Astrocyte (in vitro differentiated cells and primary cell): ENCODE measurements around the gene ALKBH2. TPM values are rescaled to one million over a fixed set of nuclear protein-coding genes. Genes with fewer than 3 reads are reported as not detected.
"Not testable (repeated sequence)": the region's sequence is repeated elsewhere in the genome, so short reads cannot be mapped to it uniquely, and the experiment has no call there.

ENCODE experiments used
- DNase-seq: peaks from one replicate; pipeline ENCODE4 v3.0.0-alpha.2; 2010; ENCODE audit warnings: low read depth
- FAIRE-seq: peaks from 2 replicates; lab custom pipeline; 2011; peaks lifted over from hg19 to GRCh38; lab: Jason Lieb, UNC
- H2AFZ ChIP-seq: 2 replicates; pipeline ENCODE4 v1.6.0; 2012; ENCODE audit warnings: low read depth, low read length, inconsistent platforms
- H3K27ac ChIP-seq: 2 replicates; pipeline ENCODE4 v1.5.1; 2011; ENCODE audit warnings: low read depth, low read length, inconsistent platforms
- H3K27me3 ChIP-seq: 2 replicates; pipeline ENCODE4 v1.6.0; 2011; ENCODE audit warnings: low read length, inconsistent platforms; ENCODE audit not compliant: insufficient read depth
- H3K36me3 ChIP-seq: 2 replicates; pipeline ENCODE4 v1.5.1; 2011; ENCODE audit warnings: low read length, inconsistent platforms; ENCODE audit not compliant: insufficient read depth
- H3K4me1 ChIP-seq: 2 replicates; pipeline ENCODE4 v1.5.1; 2011; ENCODE audit warnings: low read length, inconsistent platforms; ENCODE audit not compliant: insufficient read depth
- H3K4me2 ChIP-seq: 2 replicates; pipeline ENCODE4 v1.6.0; 2012; ENCODE audit warnings: low read length, inconsistent platforms
- H3K4me3 ChIP-seq: 2 replicates; pipeline ENCODE4 v1.5.1; 2011; ENCODE audit warnings: low read depth, mild to moderate bottlenecking, low read length, inconsistent platforms; ENCODE audit not compliant: insufficient read depth
- H3K79me2 ChIP-seq: 2 replicates; pipeline ENCODE4 v1.6.0; 2012; ENCODE audit warnings: mild to moderate bottlenecking, low read length, inconsistent platforms; ENCODE audit not compliant: insufficient read depth
- H3K9ac ChIP-seq: 2 replicates; pipeline ENCODE4 v1.6.0; 2012; ENCODE audit warnings: mild to moderate bottlenecking, low read length, inconsistent platforms
- H3K9me3 ChIP-seq: 2 replicates; pipeline ENCODE4 v1.5.1; 2012; ENCODE audit warnings: low read depth, mild to moderate bottlenecking, low read length, inconsistent platforms; ENCODE audit not compliant: insufficient read depth
- H4K20me1 ChIP-seq: 2 replicates; pipeline ENCODE4 v1.6.0; 2012; ENCODE audit warnings: low read length, inconsistent platforms; ENCODE audit not compliant: insufficient read depth
- H3K27ac Mint-ChIP-seq: one replicate; pipeline ENCODE4 v1.8.0; 2021; ENCODE audit warnings: mild to moderate bottlenecking, mixed read lengths; ENCODE audit not compliant: unreplicated experiment
- H3K27me3 Mint-ChIP-seq: one replicate; pipeline ENCODE4 v1.8.0; 2021; ENCODE audit warnings: low read depth, mixed read lengths; ENCODE audit not compliant: unreplicated experiment
- H3K36me3 Mint-ChIP-seq: one replicate; pipeline ENCODE4 v1.8.0; 2021; ENCODE audit warnings: low read depth, mixed read lengths; ENCODE audit not compliant: unreplicated experiment
- H3K4me1 Mint-ChIP-seq: one replicate; pipeline ENCODE4 v1.8.0; 2021; ENCODE audit warnings: low read depth, mixed read lengths; ENCODE audit not compliant: unreplicated experiment
- H3K4me3 Mint-ChIP-seq: one replicate; pipeline ENCODE4 v1.8.0; 2021; ENCODE audit warnings: mild to moderate bottlenecking, moderate library complexity, mixed read lengths; ENCODE audit not compliant: unreplicated experiment
- H3K9me3 Mint-ChIP-seq: one replicate; pipeline ENCODE4 v1.8.0; 2021; ENCODE audit warnings: mild to moderate bottlenecking, mixed read lengths; ENCODE audit not compliant: unreplicated experiment
- CTCF ChIP-seq: IDR thresholded peaks from 2 replicates; pipeline ENCODE4 v1.5.1; 2011; ENCODE audit warnings: low read depth, mild to moderate bottlenecking, inconsistent platforms, low read length, moderate library complexity; ENCODE audit not compliant: insufficient read depth
- EZH2 ChIP-seq: IDR thresholded peaks from 2 replicates; pipeline ENCODE4 v1.6.1; 2012; ENCODE audit warnings: mild to moderate bottlenecking, low read length, inconsistent platforms; ENCODE audit not compliant: insufficient read depth
- total RNA-seq: library from RNA; stranded (reverse); gene quantifications from 2 replicates; pipeline ENCODE4 v1.2.1, GENCODE V29; 2021

ALKBH2 gene
- total RNA-seq, 1 donor from 2014 or later: 5.1 TPM

GRCh38 chr12:109052414-109053323 is 40.6 kb downstream of the ALKBH2 start, which contains the start of gene USP30:
Gene USP30 (plus strand): TSS chr12:109052576. CDS start chr12:109052679, 103 bp downstream.
- peak within 1 kb of the TSS; percentile 92 for H3K4me3 ChIP-seq
- H2AFZ ChIP-seq: peak within 1 kb of the TSS; percentile 91
- peak; percentile 77 for DNase-seq
- TF ChIP-seq CTCF: no peak
- TF ChIP-seq EZH2: no peak
- no peaks in the 10 kb centered on the region for H3K27me3 ChIP-seq
- Mint-ChIP-seq H3K4me1 (no peaks in the 10 kb centered on the region), H3K27me3 (no peaks in the 10 kb centered on the region), H3K4me3 (peak within 1 kb of the TSS; percentile 96), H3K27ac (peak within 1 kb of the TSS; percentile 97), H3K9me3 (no peaks in the 10 kb centered on the region), H3K36me3 (no peaks in the 10 kb centered on the region)
- H3K9me3 ChIP-seq: no peaks in the 10 kb centered on the region
- FAIRE-seq: no peak
- peak within 1 kb of the TSS; percentile 89 for H3K9ac ChIP-seq
- H3K4me2 ChIP-seq: peak within 1 kb of the TSS; percentile 88
- no peaks in the 10 kb centered on the region for H4K20me1 ChIP-seq
- peaks cover 18% of the 10 kb centered on the region for H3K79me2 ChIP-seq
- no peaks in the 10 kb centered on the region for H3K36me3 ChIP-seq
- H3K27ac ChIP-seq: peak within 1 kb of the TSS; percentile 41
- peaks cover 4% of the 10 kb centered on the region for H3K4me1 ChIP-seq

GRCh38 chr12:109052097-109052413 is 41.2 kb downstream of the ALKBH2 start:
- Histone ChIP-seq H3K4me2 (peak overlapping the region; percentile 88), H3K79me2 (peaks cover 18% of the 10 kb centered on the region), H3K27ac (peak overlapping the region; percentile 41), H3K36me3 (no peaks in the 10 kb centered on the region), H3K4me3 (peak overlapping the region; percentile 92), H3K4me1 (peaks cover 4% of the 10 kb centered on the region), H3K27me3 (no peaks in the 10 kb centered on the region), H4K20me1 (no peaks in the 10 kb centered on the region), H2AFZ (peak overlapping the region; percentile 91), H3K9ac (peak overlapping the region; percentile 89), H3K9me3 (no peaks in the 10 kb centered on the region)
- Mint-ChIP-seq H3K4me1 (no peaks in the 10 kb centered on the region), H3K27me3 (no peaks in the 10 kb centered on the region), H3K27ac (peak overlapping the region; percentile 97), H3K9me3 (no peaks in the 10 kb centered on the region), H3K36me3 (no peaks in the 10 kb centered on the region), H3K4me3 (peak overlapping the region; percentile 96)
- FAIRE-seq (no peak), DNase-seq (no peak)
- TF ChIP-seq CTCF (no peak), EZH2 (no peak)

GRCh38 chr12:109049794-109050193 is 43.5 kb downstream of the ALKBH2 start:
- not testable (repeated sequence) for H3K27me3 ChIP-seq, H3K27ac ChIP-seq, H4K20me1 ChIP-seq, H3K4me3 Mint-ChIP-seq, H3K27me3 Mint-ChIP-seq, H2AFZ ChIP-seq, DNase-seq, H3K4me2 ChIP-seq, H3K9me3 Mint-ChIP-seq, H3K9ac ChIP-seq, H3K36me3 ChIP-seq, H3K36me3 Mint-ChIP-seq, H3K9me3 ChIP-seq, FAIRE-seq, H3K4me1 Mint-ChIP-seq, H3K4me3 ChIP-seq, H3K27ac Mint-ChIP-seq, H3K4me1 ChIP-seq
- H3K79me2 ChIP-seq: peaks cover 12% of the 10 kb centered on the region

- H3K79me2 ChIP-seq: peaks cover 11% of the 10 kb centered on the region
- not testable (repeated sequence) for H3K27me3 ChIP-seq, H3K4me3 ChIP-seq, H3K36me3 Mint-ChIP-seq, H3K4me1 Mint-ChIP-seq, H3K27ac Mint-ChIP-seq, H3K4me2 ChIP-seq, H3K4me3 Mint-ChIP-seq, H3K27ac ChIP-seq, H4K20me1 ChIP-seq, H3K4me1 ChIP-seq, H3K9me3 ChIP-seq, H3K9me3 Mint-ChIP-seq, H3K9ac ChIP-seq, H2AFZ ChIP-seq, FAIRE-seq, DNase-seq, H3K27me3 Mint-ChIP-seq, H3K36me3 ChIP-seq
Measured at GRCh38 chr12:109048706-109049105, 44.6 kb downstream of the ALKBH2 start.
